Left lobe of liver (tissue), 2 donors: ENCODE results near the gene NDST1. TPM values are rescaled to one million over a fixed set of nuclear protein-coding genes. Genes with fewer than 3 reads are reported as not detected.

Experiments used
- ATAC-seq: fragments of 200-7000 bp; cut with Tn5 transposase; one replicate; pipeline ENCODE4 v1.9.1; 2020; ENCODE audit warnings: mild to moderate bottlenecking, moderate library complexity
- DNase-seq: peaks from one replicate; pipeline ENCODE4 v3.0.0-alpha.2; 2020; ENCODE audit warnings: low spot score
- total RNA-seq: library from RNA; stranded (reverse); gene quantifications from one replicate; pipeline ENCODE4 v1.2.1, GENCODE V29; 2021
- donor health status: DM: no; HTN: no; CAD: no; lungs with moderate emphysema.
- donor health status: DM: no; HTN: yes; CAD: no.

The NDST1 gene
- total RNA-seq, 1 donor from 2014 or later, result 63.7 TPM

GRCh38 chr5:150561571-150562275, 53.8 kb downstream of the NDST1 start:
- DNase-seq (no peak), ATAC-seq (no peak)

- ATAC-seq (peak; percentile 36), DNase-seq (no peak)
Observed at GRCh38 chr5:150562832-150563231, 54.9 kb downstream of the NDST1 start.

GRCh38 chr5:150565868-150566267, 57.9 kb downstream of the NDST1 start:
- DNase-seq, result no peak
- ATAC-seq, result no peak

- no peak for ATAC-seq
- DNase-seq, result no peak
Observed at GRCh38 chr5:150567031-150567717, 59.2 kb downstream of the NDST1 start.

GRCh38 chr5:150568663-150569062, 60.7 kb downstream of the NDST1 start:
- ATAC-seq (no peak), DNase-seq (no peak)

- ATAC-seq (no peak), DNase-seq (no peak)
Observed at GRCh38 chr5:150570333-150570732, 62.4 kb downstream of the NDST1 start.

GRCh38 chr5:150571836-150572235, 63.9 kb downstream of the NDST1 start:
- DNase-seq, result no peak
- ATAC-seq, result no peak

- DNase-seq (no peak), ATAC-seq (no peak)
Observed at GRCh38 chr5:150573216-150573615, 65.3 kb downstream of the NDST1 start.

GRCh38 chr5:150573867-150574817, 66.2 kb downstream of the NDST1 start:
- DNase-seq (no peak), ATAC-seq (no peak)

- no peak for ATAC-seq
Observed at GRCh38 chr5:150574818-150575547, 67.1 kb downstream of the NDST1 start.

GRCh38 chr5:150575745-150576448, 68.0 kb downstream of the NDST1 start:
- DNase-seq (no peak), ATAC-seq (no peak)

More at GRCh38 chr5:150574818-150575547, 67.1 kb downstream of the NDST1 start:
- DNase-seq, result no peak

- no peak for DNase-seq
- no peak for ATAC-seq
Observed at GRCh38 chr5:150576449-150576949, 68.6 kb downstream of the NDST1 start.

GRCh38 chr5:150577378-150578139, 69.6 kb downstream of the NDST1 start:
- no peak for ATAC-seq

GRCh38 chr5:150578781-150579461, 71.0 kb downstream of the NDST1 start:
- ATAC-seq (no peak), DNase-seq (no peak)

More at GRCh38 chr5:150577378-150578139, 69.6 kb downstream of the NDST1 start:
- no peak for DNase-seq

GRCh38 chr5:150579462-150580400, 71.8 kb downstream of the NDST1 start:
- DNase-seq, result no peak

GRCh38 chr5:150580917-150581316, 73.0 kb downstream of the NDST1 start:
- ATAC-seq (no peak), DNase-seq (no peak)

More at GRCh38 chr5:150579462-150580400, 71.8 kb downstream of the NDST1 start:
- peak; percentile 49 for ATAC-seq
